H1 (cell line): ENCODE data around the gene ARMC9. TPM values are rescaled to one million over a fixed set of nuclear protein-coding genes. Genes with fewer than 3 reads are reported as not detected.

Experiments
- EGR1 ChIP-seq: IDR thresholded peaks from 2 replicates; pipeline ENCODE4 v1.6.1; 2011; ENCODE audit warnings: low read depth, low read length, borderline replicate concordance
- SAP30 ChIP-seq: fragments of 300-600 bp; sonication (generic); IDR thresholded peaks from 2 replicates; pipeline ENCODE4 v1.7.1; 2012; ENCODE audit warnings: low read length, moderate library complexity, mild to moderate bottlenecking, inconsistent platforms; ENCODE audit not compliant: insufficient read depth, insufficient replicate concordance
- USF2 ChIP-seq: IDR thresholded peaks from 2 replicates; pipeline ENCODE4 v1.6.1; 2011; ENCODE audit warnings: low read length, improper control_type of control experiment
- polyA plus RNA-seq, 7 experiments: library from polyadenylated mRNA; depleted of rRNA in 3 of 7; stranded (reverse) in 5 of 7; unstranded in 2 of 7; fragments of >200 nt in 5 of 7; fragments of 200-250 nt in 2 of 7; gene quantifications; 1 replicate in 5 of 7; 2 replicates in 1 of 7; 4 replicates in 1 of 7; pipeline versions ENCODE4 v1.2.1 to v1.2.3, GENCODE V29; 2011 to 2013; ENCODE audit warnings: missing spikeins in 2 of 7, mixed read lengths in 2 of 7
- total RNA-seq: library from RNA; stranded (reverse); fragmentation: NEBNext Ultra II Directional; extraction: Animal tissue kit (Norgen Biotek cat#: 25700); gene quantifications from 2 replicates; pipeline ENCODE4 v1.2.1, GENCODE V29; 2021

ARMC9 gene
- total and polyA plus RNA-seq, 2 of the 8 experiments (the other 6 are each of a cell fraction or from before 2014, with no cell fraction given): 23.2 to 36.1 TPM

- TF ChIP-seq EGR1 (no peak), USF2 (no peak), SAP30 (no peak)
These were observed 101.7 kb downstream of the ARMC9 start (continued) for GRCh38 chr2:231300020-231300721.
